Stimulated activated CD8-positive, alpha-beta memory T cell treated with anti-CD3 and anti-CD28 coated beads, Interleukin-7, amount 100 ng/mL, for 48 hours (primary cell): Measurements from ENCODE around the gene RFTN1.
"Not testable (repeated sequence)": the region's sequence is repeated elsewhere in the genome, so short reads cannot be mapped to it uniquely, and the experiment has no call there.

Source experiments
- DNase-seq, 2 donors: peaks; one replicate each; pipeline ENCODE4 v3.0.0-alpha.2; 2020; ENCODE audit warnings: low read depth in 1 of 2; ENCODE audit errors: extremely low read depth in 1 of 2

Gene RFTN1

DNA sequence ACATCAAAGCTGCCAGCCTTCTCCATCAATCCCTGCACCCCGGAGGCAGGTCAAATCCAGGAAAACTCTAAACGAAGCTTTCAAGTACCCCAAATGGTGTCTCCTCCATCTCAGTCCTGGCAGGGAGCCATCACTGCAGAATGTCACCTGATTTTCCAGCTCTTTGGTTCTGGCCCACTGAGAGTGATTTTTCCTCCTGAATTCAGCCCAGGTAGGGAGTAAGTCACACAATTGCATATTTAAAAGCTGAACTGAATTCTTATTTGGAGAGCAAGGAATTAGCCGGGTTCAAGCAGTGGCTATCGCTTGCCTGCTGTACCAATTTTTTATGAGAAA, 5.3 kb downstream of the RFTN1 start:
- DNase-seq = no peak

DNA sequence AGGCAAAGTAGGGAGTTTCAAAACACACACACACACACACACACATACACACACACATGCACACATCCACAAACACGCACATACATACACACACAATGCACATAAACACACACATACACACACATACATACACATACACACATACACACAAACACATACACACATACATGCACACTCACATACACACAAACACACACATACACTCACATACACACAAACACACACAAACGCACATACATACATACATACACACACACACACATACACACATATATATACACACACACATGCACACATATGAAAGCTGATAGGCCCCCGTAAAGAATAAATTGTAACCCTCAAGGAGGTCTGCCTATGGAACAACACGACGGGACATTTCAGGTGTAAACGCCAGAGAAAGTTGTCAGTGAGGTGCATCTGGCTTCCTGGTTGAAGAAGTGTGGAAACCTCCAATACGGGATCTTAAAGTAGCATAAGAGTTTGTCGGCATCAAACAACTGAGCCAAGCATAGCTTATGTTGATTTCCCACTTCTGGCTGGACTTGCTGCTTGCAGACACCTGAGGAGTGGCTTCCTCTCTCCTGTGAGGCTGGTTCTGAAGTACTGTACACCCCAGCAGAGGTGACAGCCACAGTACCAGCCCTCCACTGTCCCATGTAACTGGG, 5.8 kb downstream of the RFTN1 start:
- no peak for DNase-seq

DNA sequence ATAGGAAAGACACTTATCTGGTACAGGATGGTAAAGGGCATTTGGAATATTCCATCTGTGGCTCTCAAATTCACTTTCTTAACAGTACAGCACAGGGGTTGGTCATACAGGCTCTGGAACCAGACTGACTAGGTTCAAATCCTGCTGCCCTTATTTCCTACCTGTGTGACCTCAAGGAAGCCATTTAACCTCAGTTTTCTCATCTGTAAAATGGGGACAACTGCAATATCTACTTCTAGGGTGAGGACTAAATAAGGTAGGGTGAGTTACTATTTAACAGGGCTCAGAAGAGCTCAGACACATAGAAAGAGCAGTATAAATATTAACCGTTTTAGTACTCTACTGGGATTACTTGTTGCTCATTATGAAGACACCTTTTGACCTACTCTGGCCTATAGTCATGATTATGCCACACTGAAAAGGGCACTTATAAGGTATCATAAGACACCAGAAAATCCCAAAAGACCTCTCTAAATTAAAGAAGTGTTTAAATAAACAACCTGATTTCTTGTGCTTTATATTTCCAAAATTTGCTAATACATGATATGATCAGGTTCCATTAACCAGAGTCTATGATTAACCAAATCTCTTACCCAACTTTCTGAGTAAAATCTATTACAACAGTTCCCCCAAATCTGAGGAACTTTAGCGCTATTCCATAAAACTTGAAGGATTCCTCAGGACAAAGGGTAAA, 6.5 kb downstream of the RFTN1 start:
- DNase-seq = no peak

DNA sequence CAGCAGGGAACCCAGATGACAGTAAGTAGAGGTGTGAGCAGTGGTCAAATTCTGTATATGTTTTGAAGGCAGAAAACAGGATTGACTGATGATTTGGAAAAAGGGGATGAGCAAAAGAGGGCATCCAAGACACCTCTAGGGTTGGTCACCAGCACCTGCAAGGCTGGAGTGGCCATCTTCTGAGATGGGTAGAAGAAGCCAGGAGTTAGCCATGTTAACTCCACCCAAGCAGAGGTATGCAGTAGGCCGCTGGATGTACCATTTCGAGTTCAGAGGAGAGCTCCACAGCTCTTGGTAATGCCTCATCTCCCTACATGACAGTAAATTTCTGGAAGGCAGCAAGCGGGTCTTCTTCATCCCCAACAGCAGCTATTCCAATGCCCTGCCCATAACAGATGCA, 7.0 kb downstream of the RFTN1 start:
- no peak for DNase-seq

DNA sequence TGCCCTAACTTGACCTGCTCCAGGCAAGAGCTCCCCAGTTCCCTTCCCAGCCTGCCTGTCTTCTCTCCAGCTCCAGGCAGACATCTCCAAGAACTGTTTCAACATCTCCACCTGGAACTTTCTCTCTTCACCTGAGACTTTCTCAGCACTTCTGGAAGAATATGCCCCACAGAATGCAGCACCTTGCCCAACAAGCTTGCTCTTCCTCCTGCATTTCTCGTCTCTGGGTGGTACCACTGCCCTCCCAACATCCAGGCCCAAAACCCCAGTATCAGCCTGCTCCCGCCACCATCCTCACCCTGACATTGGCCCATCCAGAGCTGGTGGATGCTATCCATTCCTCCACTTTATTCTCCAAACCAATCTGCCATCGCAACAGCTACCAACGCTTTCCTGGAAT, 8.8 kb downstream of the RFTN1 start:
- DNase-seq = no peak

DNA sequence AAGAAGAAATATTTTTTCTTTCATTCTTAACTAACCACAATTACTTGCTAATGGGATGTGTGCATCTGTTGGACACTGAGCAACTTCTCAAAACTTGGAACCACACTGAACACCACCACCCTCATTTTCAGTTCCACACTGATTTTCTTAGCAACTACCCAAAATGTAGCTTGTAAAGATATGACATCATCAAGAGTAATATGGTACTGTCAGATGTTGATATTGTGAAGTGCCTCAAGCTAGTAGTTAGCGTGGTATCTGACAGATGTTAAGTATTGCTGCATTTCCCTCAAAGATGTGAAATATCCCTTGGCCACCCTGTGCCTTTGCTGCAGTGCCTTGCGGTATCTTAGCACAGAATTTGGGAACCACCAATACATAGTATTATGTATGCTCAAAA, 9.3 kb downstream of the RFTN1 start:
- no peak for DNase-seq

DNA sequence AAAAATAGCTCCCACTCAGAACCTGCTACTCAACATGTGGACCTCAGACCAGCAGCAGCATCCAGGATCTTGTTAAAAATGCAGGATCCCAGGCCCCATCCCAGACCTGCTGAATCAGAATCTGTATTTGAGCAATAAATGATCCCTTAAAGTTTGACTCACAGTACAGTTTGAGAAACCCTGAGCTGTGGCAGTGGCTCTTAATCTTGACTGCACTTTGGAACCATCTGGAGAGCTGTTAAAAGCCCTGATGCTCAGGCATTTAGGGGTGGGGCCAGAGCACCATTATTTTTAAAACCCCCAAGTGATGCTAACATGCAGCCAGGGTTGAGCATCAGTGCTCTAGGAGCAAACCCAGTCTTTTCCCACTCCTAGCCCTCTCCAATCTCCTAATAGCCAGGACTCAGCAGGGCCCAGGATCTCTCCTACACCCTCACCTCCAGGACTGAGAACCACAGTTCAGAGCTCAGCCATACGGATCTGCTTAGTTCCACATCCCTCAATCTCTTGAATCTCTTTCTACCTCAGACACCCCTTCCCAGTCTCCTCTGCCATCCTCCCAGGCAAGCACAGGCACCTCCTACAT, 10.2 kb downstream of the RFTN1 start:
- no peak for DNase-seq

DNA sequence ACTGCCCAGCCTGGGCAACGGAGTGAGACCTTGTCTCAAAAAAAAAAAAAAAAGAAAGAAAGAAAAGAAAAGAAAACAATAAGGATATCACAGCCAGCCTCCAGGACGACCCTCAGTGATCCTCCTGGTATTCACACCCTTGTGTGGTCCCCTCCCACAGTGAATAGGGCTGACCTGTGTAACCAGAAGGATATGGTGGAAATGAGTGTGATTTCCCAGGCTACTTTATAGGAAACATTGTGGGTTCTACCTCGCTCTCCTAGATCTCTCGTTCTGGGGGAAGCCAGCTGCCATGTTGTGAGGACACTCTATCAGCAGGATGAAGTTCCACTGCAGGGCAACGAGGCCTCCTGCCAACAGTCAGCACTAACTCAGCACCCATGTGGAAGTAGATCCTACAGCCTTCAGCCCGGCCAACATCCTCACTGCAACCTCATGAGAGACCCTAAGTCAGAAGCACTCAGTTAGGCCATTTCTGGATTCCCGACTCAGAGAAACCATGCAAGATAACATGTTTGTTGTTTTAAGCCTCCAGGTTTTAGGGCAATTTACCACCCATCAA, 11.1 kb downstream of the RFTN1 start:
- DNase-seq = no peak

DNA sequence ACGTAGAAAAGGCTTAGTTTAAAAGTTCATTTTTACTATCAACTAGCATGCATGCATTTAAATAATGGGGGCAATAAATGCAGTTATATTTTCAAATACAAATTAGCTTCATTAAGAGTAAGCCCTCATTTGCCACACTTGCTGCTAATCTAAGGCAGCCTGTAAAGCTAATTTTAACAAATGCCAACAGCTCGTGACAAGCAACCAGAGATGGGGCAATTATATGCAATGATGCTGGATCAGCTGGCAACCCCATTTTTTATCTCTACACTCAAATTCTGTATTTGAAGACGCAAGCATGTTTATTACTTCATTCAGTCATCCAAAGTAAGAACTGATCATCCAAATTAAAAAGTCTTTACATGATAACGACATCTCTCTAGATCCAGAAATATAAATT, 12.1 kb downstream of the RFTN1 start:
- DNase-seq = no peak

DNA sequence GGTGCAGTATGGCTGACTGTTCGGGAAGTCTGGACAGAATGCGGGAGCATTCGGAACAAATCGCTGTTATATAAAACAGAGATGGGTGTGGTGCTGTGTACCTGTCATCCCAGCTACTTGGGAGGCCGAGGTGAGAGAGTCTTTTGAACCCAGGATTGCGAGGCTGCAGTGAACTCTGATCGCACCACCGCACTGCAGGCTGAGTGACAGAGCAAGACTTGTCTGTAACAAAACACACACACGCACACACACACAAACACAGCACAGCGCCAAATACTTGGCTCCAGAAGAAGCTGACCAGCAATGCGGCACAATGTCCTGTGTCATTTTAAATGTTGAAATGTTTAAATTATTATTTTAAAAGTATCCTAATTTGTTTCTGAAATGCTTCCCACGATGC, 12.6 kb downstream of the RFTN1 start:
- no peak for DNase-seq

DNA sequence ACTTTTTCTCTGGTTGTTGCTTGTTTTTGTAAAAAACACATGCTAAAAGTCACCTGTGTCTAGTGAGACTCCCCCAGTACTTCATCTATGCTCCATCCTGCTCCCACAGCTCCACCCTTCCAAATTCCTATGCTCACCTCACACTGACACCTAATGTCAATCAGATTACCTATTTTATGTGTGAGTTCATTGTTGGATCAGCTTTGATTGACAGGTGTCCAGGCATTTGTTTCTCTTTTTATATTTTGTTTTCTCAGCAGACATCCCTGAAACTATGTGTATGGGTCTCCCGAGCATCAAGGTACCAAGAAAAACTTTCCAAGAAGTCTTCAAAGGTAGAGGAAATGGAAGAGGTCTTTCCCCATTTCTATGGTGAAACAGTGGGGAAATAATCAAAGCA, 13.4 kb downstream of the RFTN1 start:
- no peak for DNase-seq

DNA sequence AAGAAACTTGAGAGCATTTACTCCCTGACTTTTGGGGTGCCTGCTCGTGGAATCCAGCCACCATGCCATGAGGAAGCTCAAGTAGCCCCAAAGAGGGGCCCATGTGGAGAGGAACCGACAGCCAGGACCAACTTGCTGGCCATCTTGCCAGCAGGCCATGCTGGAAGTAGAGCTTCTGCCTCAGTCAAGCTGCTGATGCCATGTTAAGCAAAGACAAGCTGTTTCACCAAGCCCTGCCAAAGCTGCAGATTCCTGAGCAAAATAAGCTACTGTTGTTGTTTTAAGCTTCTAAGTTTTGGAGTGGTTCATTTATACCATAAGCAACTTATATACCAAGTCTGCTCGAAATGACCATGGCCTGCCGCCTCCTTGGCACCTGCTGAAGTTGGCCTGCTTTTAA, 14.1 kb downstream of the RFTN1 start:
- no peak for DNase-seq

DNA sequence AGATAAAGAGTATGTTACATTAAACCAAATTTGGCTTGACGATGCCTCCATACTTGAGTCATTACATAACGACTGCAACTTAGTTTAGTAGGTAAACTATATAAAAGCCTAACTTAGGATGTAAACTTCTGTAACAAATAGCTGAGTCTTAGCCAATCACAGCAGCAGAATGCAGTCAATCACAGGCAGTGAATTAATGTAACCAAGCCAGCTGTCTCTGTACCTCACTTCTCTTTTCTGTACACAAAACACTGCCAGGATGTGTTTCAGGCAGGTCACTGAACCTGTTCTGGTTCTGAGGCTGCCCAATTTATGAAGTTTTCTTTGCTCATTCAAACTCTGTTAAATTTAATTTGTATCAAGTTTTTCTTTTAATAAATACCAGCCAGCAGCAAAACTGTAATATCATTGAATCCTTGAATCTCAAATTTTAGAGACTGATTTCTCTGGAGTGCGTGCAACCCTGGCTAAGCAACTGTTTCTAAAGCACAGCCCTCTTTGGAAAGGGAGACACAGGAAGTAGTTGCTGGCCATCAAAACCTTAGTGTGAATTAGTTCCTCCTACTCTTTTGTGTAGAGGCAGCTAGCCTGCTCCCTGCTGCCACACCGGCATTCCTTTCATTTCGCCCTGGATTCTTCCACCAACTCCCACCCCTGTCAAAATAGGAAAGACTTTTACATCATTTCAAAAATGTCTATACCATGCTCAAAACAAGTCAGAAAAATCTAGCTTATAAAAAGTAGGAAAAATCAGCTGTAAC, 15.2 kb downstream of the RFTN1 start:
- DNase-seq = no peak

DNA sequence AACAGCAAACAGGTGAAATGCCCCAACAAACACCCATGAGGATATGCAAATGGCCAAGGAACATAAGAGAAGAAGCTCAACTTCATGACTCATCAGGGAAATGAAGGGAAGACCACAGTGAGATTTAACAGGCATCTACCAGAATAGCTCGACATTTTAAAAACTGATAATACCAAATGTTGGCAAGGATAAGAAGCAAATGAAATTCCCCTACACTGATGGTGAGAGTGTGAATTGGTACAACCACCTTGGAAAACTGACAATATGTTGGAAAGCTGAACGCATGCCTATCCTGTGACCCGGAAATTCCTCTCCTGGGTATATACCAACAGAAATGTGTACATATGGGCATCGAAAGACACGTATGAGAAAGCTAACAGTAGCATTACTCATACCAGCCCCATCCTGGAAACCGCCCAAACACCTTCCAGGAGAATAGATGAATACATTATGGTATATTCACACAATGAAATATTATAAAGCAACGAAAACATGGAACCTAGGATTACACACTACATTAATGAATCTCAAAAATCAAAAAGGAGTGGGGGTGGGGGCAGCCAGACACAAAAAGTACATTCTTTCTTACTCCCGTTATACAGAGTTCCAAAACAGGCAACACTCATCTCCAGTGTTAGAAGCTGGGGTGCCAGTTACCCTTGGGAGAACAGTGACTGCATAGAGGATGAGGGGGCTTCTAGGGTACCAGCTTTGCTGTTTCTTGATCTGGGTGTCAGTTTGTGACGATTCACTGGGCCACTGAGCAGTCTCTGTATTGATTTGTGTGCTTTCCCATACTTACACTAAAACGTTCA, 16.9 kb downstream of the RFTN1 start:
- DNase-seq = no peak

DNA sequence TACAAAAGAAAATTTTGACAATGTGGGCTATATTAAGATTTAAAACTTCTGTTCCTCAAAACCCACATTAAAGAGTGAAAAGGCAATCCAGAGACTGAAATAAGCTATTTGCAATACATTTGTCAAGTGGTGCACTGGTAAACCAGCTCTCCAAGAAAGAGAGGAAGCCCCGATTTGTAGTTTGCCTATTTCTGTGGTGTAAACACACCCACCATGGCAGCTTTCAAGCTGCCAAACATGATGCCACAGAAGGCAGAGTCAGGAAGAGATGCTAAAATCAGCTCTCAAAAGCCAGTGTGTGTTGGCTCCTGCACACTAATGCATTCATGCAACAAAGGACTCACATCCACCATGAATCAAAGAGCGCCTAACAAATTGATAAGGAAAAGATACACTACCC, 17.5 kb downstream of the RFTN1 start:
- no peak for DNase-seq

DNA sequence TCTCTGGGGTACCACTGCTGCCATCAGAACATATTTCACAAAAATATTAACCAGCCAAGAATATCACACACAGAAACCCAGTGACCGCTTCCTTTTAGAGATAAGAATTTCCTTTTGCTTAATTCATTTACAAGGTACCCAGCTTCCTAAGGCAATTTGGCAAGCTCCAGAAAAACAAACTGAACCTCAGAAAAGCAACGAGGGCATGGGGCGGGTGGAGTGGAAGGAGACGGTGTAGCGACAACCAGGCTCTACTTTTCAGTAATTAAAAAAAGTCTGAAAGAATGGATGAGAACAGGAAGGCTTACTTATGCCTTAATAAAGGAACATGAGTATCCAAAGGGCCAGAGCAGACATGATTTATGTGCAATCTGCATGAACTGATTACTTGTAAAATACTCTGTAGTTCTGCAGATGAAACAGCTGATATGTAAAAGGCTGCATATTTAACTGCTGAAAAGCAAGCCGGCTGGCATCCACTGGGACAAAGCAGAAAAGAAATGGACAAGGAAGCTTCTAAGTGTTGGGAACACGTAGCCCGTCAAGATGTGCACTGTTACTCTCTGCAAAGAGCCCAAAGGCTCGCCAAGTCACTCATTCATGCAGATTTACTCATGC, 18.6 kb downstream of the RFTN1 start:
- no peak for DNase-seq

DNA sequence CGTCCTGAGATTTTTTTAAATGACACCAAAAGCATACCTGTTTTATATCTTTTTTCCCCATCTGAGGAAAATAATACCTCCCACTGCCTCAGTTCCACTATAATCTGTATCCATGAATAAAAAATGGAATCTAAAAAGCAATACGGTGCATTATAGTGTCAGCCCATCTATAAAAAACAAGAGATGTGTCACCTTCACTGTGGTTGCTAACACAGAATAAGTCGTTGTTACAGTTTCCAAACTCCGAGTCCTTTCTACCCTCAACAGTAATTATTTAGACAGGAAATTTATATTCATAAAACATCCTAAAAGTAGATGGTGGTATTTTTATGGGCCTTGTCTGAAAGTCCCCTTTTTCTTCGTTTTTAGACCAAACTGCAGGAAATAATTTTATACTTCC, 19.4 kb downstream of the RFTN1 start:
- no peak for DNase-seq

DNA sequence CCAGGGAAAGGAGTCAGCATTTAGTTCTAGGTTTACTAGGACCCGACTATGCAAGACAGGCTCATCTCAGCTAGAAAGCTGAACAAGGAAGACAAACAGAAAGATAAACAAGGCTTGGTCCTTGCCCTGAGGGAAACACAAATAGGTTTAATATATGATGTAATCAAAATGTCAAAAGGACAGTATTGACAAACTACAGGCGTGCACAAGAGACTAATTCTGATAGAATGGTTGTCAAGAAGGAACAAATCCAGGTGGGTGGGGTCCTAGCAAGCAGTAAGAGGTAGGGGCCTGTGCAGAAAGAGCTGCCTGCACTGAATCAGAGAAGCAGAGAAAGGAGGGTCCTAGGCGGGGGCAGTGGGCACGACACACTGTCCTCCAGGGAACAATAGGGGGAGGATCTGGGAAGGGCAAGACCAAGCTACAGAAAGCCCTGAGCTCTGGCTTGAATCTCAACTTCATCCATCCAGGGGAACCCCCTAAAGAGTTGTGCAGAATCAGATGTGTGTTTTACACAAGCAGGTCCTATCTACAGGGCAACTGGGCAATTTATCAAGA, 23.4 kb downstream of the RFTN1 start:
- no peak for DNase-seq

DNA sequence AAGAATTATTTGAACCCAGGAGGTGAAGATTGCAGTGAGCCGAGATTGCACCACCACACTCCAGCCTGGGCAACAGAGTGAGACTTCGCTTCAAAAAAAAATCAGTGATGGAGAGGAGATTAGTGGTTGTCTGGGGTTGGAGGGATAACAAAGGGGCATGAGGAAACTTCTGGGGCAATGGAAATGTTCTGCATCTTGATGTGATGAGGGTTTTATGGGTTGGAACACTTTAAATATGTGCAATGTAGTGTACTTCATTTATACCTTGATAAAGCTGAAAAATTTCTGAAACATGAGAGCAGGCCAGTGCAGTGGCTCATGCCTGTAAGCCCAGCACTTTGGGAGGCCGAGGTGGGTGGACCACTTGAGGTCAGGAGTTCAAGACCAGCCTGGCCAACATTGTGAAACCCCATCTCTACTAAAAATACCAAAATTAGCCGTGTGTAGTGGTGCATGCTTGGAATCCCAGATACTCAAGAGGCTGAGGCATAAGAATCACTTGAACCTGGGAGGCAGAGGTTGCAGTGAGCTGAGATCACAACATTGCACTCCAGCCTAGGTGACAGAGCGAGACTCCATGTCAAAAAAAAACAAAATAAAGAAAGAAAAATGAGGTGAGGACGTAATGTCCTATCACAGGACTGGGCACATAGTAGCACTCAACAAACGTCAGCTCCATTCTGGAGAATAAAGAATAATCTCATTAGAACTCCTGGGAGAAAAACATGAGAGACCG, 24.0 kb downstream of the RFTN1 start:
- not testable (repeated sequence) for DNase-seq
